Activated CD4-positive, CD25-positive, alpha-beta regulatory T cell treated with anti-CD3 and anti-CD28 coated beads, Interleukin-2, amount 50 U/mL, for 72 hours (primary cell): ENCODE data around the gene TARDBP.
A peak's percentile ranks its signal among the peaks of the same experiment; 100 is the strongest.
"Not testable (repeated sequence)": the region's sequence is repeated elsewhere in the genome, so short reads cannot be mapped to it uniquely, and the experiment has no call there.

Source experiments
- DNase-seq: peaks from one replicate; pipeline ENCODE4 v3.0.0; 2021

TARDBP gene

DNA sequence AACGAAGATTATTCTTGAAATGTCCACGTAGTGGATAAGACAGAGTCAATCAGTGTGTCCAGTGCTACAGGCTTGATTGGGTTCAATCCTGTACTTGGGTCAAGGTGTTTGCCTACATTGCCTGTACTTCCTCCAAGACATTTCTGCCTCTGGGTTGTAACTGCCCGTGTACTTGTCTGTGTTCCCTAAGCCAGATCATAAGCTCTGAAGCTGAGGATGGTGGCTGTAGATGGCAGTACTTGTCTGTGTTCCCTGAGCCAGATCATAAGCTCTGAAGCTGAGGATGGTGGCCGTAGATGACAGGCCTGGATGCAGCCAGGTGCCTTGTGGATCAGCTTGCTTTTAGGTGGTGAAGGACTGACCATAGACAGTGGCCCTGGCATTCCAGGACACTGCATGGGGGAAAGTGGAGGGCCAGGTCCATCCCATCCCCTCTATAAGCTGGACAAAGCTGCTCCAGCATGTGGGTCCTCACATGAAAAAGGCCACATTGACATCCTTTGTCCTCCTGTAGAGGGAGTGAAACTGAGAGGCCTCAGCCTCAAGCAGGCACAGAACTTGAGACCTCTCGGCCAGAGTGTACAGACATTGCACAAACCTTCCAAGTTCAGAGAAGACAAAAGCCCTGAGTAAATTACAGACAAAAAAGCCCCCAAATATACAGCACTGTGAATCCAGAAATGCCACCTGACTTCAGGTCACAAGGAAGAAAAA, 49.4 kb downstream of the TARDBP start:
- DNase-seq: peak; percentile 17

DNA sequence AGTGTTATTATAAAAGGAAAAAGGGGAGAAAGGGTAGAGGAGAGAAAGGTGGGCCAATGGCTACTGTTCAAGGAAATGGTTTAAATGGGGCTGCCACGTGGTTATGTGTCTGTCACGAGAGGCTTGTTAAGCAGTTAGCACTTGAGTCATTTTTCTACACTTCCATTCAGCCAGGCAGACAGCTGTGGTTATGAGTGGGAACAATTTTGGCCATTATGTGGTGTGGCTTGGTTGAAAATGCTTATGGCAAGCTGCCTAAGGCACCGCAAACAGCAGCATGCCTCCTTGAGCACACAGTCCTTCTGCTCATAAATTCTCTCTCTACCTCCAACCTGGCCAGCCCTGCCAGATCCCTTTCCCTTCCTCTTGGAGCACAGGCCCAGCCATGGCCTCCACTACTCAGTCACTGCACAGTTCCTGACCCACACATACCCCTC, 50.5 kb downstream of the TARDBP start:
- DNase-seq: peak; percentile 31

DNA sequence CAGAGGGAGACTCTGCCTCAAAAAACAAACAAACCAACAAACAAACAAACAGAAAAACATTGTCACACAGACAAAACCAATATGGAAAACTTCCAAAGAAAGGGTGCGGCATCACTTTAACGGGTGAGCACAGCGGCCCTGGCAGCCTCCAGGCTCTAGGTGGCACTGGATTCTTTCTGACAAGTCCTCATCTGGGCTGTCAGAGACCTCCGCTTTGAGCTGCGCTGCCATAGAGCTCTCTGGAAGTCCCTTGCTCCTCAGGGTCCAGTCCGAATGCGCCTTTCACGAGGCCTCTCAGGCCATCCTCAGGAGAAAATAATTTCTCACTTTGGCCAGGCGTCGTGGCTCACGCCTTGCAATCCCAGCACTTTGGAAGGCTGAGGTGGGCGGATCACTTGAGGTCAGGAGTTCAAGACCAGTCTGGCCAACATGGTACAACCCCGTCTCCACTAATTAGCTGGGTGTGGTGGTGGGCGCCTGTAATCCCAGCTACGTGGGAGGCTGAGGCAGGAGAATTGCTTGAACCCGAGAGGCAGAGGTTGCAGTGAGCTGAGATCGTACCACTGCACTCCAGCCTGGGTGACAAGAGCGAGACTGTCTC, 51.6 kb downstream of the TARDBP start:
- DNase-seq: peak; percentile 12

DNA sequence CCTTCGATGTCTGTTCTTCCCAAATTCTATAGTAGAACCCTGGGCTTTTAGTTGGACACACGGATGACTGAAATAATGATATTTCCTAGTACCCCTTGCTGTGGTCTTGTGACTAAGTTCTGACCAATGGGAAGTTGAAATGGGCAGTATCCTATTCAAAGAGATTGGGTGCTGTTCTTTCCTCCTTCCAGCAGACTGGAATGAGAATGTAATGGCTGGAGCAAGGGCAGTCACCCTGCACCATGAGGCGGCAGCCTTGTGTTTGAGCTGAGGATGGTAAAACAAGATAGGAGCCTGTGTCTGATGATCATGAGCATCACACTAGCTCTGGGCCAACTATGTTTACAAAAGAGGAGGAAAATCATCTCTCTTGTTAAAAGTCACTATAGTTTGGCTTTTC, 52.5 kb downstream of the TARDBP start:
- DNase-seq: no peak

DNA sequence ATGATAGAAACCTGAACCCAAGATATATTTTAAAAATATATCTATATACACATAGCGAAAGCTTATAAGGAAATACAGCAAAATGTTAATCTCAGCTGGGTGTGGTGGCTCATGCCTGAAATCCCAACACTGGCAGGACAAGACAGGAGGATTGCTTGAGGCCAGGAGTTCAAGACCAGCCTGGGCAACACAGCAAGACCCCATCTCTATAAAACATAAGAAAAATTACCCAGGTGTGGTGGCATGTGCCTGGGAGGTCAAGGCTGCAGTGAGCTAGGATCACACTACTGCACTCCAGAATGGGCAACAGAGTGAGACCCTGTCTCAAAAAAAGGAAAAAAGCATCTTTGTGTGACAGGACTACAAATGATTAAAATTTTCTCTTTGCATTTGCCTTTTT, 53.3 kb downstream of the TARDBP start:
- DNase-seq: no peak

DNA sequence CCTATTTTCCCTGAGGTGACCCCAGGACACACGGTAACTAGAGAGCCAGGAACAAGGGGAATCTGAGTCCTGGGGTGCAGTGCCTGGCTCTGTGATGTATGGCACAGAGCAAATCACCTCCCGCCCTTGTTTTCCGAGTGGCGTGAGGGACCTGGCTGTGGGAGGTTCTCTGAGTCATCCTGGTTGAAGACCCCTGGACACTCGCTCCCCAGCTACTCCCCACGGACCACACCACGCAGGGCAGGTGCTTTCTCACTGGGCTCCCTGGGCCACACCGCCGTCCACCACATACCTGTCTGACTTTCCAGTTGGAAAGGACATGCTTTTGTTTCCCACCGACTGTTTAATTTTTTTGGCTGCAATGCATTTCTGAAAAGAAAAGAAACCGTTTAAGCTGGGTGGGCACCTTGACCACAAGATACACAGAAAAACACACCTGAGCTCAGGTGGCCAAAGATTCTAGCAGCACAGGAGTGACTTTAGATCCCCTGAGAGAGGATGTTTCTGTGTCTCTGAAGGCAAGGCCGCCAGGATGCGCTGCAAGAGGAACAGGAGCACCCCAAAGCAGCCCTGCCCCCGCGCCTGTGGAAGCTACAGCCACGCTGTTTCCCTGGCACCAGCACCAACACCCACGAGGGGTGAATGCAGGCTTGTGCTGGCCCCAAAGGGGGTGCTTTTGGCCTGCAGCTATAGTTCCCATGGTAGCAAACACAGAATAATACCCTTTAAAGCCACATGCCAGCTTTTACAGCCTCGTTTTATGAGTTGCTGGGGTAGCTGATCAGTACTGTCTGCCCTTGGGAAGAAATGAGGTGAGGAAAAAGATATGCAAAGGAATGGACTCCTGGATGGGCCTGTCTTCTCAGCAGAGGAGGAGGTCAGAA, 55.5 kb downstream of the TARDBP start:
- no peak for DNase-seq

DNA sequence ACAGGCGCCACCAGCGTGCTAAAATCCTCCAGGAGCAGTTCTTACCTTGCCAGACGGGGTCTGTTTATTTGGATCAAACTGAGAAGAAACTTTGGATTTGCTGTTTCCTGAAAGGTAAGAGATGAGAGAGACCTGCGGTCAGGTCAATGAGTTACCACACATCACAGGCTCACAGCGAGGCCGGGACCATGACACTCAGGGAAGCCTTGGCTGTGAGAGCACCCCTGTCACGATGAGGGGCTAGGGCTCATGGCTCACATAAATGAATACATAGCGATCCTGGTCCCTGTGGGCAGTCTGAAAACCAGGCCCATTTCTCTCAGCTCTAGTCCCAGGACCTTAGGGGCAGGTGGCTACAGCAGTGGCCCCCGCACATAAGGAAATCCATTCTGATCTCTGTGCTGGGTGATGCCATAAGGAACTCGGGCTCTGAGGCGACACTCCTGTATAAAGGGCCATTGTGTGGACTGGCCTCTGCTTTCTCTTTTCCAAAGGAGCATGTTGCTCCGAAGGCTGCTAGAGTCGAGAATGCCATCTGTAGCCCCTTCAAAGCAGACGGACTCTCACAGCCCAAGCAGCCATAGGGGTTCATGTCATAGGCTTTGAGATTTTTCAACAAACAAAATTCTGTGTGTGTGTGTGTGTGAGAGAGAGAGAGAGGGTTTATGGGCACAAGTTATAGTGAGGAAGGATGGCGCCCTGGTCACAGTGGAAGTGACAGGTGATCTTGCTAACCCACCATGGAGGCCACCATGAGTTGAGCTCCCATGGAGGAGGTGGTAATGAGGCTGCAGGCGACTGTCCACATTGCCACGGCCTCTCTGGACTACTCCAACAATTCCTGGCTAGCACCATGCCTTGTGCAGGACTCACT, 56.4 kb downstream of the TARDBP start:
- DNase-seq: no peak

DNA sequence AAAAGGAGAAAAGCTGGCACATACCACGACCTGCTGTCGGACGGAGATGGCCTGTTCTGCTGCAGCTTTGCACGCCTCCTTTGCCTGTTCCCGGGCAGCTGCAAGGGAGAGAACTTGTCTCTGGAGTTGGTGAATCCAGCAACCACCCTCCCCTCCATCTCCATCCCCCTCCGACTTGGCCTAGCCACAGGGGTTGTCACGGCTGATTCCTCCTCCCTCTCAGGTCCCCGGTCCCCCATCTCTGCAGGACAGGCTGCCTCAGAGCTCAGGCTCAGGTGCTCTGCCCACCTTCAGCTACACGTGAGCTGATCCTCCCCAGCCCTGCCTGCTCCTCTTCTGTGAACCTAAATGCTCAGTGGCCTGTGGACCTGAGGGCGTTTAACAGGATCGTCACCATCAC, 58.4 kb downstream of the TARDBP start:
- no peak for DNase-seq

DNA sequence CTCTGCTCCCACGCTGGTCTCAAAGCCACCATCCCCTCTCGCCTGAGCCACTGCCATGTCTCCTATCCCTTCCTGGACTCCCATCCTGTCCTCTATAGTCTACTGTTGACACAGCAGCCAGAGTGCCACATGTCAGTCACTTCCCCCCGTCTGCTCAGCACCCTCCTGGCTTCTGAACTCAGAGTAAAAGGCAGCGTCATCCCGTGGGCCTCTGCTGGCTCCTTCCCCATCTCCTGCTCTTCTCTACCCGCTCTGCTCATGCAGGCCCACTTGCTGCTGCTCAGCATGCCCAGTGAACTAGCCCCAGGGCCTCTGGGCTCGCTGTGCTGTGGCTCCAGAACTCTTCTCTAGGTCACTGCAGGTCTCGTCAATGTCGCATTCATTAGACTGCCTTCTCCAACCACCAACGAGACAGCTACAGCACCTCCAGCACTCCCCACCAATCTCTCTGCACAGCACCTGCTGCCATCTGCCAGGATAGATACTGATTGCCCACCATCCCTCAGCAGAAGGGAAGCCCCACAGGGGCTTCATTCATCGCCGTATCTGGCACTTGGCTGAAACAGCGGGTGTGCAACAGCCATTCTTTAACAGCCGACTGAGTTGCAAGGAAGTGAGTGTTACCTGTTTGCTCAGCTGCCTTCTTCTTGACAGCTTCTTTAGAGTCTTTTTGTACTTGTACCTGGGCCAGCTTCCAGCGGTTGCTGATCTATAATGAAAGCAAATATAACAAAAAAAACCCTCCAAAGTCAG, 59.2 kb downstream of the TARDBP start:
- DNase-seq: no peak

DNA sequence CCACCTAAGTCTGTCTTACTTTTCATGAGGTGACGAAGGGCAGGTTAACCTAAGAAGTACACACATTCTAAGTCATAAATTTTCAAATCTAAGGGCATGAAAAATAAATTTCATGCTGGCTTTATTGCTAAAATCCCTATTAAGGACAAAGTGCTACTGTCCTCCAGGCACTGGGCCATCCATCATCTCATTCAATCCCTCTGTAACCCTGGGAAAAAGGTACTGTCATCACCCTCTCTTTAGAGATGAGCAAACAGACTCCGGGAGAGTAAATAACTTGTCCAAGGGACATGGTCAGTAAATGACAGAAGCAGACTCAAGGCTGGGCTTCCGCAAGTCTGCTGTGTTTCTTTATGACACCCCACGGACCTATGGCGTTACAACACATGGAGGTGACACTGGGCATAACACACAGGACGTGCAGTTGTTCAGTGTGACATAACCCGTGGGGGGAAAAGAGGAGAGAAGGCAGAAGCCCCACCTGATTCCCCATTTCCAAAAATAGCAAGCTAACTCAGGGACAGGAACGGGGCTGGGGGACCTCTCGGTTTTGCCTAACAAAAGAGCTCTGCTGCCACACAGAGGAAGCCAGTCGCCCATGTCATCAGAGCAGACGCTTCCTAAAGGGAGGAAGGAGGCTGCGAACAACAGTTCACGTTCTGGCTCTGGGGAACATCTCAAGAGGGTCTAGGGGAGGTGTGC, 59.9 kb downstream of the TARDBP start:
- no peak for DNase-seq

DNA sequence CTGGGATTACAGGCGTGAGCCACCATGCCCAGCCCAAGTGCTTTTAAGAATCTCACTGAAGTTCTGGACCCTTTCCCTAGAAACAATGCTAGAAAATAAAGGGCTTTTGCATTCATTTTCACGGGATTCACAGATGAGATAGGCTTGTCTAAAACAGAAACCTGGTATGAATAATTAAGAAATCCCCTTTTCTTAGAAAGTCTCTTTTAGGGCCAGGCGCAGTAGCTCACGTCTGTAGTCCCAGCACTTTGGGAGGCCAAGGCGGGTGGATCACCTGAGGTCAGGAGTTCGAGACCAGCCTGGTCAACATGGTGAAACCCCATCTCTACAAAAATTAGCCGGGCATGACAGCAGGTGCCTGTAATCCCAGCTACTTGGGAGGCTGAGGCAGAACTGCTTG, 60.9 kb downstream of the TARDBP start:
- not testable (repeated sequence) for DNase-seq
